Mucosa of gallbladder (tissue), 1 donor: ENCODE data around the gene RHOT1. TPM values are rescaled to one million over a fixed set of nuclear protein-coding genes. Genes with fewer than 3 reads are reported as not detected.
"Not testable (repeated sequence)": the region's sequence is repeated elsewhere in the genome, so short reads cannot be mapped to it uniquely, and the experiment has no call there.

Experiments
- DNase-seq: peaks from one replicate; pipeline ENCODE4 v3.0.0-alpha.2; 2020; ENCODE audit warnings: low spot score
- total RNA-seq: library from RNA; stranded (reverse); gene quantifications from one replicate; pipeline ENCODE4 v1.2.1, GENCODE V29; 2021
- donor health status: DM: no; HTN: no; CAD: no.

The RHOT1 gene
- total RNA-seq, 1 donor from 2014 or later, result 32.4 TPM

DNA sequence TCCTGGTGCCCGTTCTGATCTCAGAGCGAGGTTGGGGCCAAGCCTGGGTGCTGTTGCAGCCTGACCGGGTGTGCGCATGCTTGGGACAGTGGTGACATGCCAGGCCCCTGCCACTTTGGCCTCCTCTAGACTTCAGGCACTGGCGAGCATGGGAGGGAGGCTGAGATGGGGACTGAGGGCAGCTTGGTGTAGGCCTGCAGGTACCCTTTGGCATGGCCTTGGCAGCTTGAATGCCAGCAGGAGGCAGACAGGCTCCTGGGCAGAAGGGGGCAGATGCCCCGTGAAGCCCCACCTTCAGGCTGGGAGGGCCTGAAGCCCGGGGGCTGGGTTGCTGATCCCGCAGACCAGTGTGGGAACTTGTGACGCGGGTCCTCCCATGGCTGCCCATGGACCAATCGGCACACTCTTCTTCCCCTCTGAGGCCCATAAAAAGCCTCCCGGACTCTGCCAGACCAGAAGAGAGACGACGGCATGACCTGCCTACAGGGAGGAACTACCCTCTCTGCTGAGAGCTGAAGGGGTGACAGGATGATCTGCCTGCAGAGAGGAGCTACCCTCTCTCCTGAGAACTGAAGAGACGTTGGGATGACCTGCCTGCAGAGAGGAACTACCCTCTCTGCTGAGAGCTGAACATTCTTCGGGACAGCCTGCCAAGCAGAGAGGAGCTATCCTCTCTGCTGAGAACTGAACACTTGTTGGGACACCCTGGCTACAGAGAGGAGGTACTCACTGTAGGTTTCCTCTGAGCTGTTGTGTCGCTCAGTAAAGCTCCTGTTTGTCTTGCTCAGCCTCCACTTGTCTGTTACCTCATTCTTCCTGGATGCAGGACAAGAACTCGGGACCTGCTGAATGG lies 17.5 kb downstream of the RHOT1 start:
- DNase-seq, result no peak

DNA sequence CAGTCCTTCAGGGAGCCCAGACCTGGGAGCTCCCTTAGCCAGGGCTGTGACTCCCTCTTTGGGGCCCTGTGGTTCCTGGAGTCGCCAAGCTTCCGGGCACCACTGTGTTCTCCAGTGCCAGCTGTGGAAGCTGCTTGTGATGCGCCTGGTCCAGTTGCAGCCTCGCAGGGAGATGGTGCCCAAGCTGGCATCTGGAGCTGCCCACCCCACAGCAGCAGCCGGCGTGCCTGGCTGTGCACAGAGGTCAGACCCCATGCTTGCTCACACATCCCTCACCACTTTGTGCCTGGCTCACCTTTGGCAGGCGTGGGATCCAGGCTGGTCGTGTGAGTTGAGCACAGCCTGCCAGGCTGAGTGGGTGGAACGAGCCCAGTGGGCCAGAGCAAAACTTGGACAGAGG lies 18.2 kb downstream of the RHOT1 start:
- DNase-seq, result no peak

DNA sequence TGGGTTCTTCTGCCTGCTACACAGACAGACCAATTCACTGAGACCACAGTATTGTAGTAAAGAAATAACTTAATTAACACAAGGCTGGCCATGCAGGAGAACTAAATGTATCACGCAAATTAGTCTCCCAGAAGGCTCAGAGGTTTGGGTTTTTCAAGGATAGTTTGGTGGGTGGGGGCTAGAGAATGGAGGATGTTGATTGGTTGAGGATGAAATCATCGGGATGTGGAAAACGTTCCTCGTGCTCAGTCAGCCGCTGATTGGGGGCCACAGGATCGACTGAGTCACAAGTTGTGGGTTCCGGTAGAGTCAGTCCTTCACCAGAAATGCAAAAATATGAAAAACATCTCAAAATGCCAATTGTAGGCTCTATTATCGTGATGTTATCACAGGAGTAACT lies 18.7 kb downstream of the RHOT1 start:
- no peak for DNase-seq

DNA sequence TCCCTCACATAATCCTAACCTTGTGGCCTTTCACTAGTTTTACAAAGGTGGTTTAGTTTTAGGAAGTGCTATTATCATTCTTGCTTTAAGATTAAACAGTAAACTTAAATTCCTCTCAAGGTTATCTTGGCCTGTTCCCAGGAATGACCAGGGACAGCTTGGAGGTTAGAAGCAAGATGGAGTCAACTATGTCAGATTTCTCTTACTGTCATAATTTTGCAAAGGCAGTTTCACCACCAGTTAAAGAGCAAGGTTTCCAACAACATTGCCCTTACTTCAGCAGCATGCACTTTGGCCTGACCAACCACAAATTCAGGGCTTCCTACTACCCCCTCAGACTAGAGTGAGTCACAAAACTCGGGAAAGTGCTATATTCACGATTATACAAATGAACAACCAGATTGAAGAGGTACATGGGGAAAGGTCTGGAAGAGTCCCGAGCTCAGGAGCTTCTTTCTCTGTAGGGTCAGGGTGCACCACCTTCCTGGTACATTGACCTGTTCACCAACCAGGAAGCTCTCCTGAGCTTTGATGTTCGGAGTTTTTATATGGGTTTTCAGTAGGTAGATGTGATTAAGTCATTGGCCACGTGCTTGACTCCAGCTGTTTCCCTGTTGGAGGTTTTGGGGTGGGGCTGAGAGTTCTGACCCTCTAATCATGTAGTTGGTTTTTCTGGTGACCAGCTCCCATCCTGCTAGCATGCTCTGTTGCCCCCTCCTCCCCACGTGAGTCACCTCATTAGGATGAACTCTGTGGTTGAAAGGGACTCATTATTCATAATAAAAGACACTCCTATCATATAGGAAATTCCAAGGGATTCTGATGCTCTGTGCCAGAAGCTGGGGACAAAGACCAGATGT lies 19.4 kb downstream of the RHOT1 start:
- no peak for DNase-seq

DNA sequence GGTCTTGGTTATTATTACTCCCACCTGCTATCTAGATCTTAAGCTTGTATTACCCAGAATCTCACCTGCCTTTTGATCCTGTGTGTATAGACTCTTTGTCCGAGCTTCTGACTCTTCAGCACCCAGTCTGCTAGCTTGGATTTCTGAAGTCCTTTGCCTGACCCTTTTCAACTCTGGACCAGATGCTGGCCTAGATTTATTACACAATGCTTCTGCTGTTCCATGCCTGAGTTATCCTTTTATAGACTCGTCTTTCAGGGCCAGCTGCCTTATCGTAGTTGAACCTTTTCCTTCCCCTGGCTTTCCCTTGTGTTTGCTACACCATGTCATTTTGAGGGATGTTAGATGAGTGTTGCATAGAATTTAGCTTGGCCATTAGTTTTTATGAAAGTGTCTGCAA lies 32.6 kb downstream of the RHOT1 start:
- no peak for DNase-seq

DNA sequence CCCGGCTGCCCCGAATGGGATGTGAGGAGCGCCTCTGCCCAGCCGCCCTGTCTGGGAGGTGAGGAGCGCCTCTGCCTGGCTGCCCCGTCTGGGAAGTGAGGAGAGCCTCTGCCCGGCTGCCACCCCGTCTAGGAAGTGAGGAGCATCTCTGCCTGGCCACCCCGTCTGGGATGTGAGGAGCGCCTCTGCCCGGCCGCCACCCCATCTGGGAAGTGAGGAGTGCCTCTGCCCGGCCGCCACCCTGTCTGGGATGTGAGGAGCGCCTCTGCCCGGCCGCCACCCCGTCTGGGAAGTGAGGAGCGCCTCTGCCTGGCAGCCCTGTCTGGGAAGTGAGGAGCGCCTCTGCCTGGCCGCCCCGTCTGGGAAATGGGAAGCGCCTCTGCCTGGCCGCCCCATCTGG lies 36.4 kb downstream of the RHOT1 start:
- DNase-seq, result not testable (repeated sequence)

DNA sequence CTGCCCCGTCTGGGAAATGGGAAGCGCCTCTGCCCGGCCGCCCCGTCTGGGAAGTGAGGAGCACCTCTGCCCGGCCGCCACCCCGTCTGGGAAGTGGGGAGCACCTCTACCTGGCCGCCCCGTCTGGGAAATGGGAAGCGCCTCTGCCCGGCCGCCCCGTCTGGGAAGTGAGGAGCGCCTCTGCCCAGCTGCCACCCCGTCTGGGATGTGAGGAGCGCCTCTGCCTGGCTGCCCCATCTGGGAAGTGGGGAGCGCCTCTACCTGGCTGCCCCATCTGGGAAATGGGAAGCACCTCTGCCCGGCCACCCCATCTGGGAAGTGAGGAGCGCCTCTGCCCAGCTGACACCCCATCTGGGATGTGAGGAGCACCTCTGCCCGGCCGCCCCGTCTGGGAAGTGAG lies 36.8 kb downstream of the RHOT1 start:
- not testable (repeated sequence) for DNase-seq

DNA sequence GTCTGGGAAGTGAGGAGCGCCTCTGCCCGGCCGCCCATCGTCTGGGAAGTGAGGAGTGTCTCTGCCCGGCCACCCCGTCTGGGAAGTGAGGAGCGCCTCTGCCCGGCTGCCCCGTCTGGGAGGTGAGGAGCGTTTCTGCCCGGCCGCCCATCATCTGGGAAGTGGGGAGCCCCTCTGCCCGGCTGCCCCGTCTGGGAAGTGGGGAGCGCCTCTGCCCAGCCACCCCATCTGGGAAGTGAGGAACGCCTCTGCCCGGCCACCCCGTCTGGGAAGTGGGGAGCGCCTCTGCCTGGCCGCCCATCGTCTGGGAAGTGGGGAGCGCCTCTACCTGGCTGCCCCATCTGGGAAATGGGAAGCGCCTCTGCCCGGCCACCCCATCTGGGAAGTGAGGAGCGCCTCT lies 37.2 kb downstream of the RHOT1 start:
- DNase-seq, result not testable (repeated sequence)

DNA sequence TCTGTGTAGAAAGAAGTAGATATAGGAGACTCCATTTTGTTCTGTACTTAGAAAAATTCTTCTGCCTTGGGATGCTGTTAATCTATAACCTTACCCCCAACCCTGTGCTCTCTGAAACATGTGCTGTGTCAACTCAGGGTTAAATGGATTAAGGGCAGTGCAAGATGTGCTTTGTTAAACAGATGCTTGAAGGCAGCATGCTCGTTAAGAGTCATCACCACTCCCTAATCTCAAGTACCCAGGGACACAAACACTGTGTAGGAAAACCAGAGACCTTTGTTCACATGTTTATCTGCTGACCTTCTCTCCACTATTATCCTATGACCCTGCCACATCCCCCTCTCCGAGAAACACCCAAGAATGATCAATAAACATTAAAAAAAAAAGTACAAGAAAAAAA lies 38.0 kb downstream of the RHOT1 start:
- not testable (repeated sequence) for DNase-seq

DNA sequence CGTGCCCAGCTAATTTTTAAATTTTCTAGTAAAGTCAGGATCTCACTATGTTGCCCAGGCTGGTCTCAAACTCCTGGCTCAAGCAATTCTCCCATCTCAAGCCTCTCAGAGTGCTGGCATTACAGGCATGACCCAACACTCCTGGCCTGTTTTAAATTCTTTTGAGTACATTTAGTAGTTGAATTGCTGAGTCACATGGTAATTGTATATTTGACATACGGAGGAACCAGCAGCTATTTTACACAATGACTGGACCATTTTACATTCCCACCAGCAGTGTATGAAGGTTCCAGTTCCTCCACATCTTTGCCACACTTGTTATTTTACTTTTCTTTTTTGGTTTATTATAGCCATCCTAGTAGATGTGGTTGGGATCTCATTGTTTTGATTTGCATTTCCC lies 43.6 kb downstream of the RHOT1 start:
- no peak for DNase-seq

DNA sequence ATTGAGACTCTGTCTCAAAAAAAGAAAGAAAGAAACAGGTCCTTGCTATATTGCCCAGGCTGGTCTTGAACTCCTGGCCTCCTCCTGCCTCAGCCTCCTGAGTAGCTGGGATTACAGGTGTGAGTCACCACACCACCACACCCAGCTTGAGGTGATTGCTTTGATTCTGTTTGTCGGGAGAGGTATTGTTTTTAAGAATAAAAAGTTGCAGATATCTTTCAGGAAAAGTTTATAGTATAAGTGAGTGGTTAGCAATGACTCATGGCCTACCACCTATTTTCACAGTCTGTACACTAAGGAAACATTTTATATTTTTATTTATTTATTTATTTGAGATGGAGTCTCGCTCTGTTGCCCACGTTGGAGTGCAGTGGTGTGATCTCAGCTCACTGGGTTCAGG lies 45.0 kb downstream of the RHOT1 start:
- DNase-seq, result no peak

DNA sequence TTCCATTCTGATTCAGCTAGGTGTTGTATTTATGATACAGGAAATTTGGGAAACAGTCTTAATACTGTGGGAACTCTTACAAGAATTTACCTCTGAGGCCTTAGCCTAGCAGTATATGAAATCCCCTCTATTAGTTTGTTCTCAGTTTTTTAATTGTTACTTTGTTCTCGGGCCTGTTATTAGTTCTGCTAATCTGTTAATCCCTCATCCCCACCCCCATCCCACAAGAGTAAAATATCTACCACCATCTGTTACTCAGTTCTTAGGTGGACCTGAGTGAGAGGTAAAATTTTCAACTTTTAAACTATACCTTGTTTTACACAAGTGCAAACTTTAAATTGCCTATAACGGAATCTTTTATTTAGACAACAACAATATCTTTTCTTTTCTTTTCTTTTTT lies 47.0 kb downstream of the RHOT1 start:
- no peak for DNase-seq

DNA sequence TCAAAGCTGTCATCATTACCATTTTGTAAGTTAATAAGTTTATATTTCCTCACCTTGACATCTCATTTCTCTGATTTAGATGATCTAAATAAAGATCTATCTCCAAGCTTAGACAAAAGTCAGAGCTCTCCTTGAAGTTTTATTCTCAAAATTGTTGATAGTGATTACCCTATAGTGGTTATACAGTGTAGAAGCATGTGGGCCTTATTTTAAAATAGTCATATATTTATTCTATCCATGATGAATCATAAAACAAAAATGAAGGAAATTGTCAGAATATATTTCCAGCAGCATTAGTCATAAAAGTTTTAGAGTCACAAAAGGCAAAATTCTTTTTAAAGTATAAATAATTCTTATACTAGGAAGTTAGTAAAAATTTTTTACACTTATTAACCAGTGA lies 49.0 kb downstream of the RHOT1 start:
- DNase-seq, result no peak

DNA sequence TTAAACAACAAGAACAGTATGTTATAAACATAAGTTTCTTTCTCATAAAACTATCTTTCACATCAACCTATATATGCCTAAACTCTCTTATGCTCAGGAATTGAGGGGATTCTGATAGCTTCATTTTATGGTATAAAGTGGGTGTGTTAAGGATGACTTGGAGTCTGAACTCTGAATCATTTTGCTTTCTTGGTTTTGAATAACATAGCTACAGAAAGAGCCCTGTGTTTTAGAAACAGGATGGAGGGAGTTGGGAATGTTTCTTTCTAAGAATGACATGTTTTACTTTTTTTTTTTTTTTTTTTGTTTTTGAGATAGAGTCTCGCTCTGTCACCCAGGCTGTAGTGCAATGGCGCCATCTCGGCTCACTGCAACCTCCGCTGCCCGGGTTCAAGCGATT lies 50.1 kb downstream of the RHOT1 start:
- DNase-seq, result no peak

DNA sequence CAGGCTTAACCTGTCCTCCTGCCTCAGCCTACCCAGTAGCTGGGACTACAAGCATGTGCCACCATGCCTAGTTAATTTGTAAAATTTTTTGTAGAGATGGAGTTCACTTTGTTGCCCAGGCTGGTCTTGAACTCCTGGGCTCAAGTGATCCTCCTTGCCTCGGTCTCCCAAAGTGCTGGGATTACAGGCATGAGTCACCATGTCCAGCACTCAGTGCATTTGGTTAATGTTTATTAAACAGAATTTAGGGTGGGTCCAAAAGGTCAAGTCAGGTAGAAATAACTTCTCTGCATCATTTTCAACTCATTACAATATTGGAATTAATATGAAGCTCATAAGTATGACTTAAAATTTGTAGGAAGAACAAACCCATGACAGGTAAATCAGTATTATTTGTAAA lies 55.7 kb downstream of the RHOT1 start:
- DNase-seq, result no peak

DNA sequence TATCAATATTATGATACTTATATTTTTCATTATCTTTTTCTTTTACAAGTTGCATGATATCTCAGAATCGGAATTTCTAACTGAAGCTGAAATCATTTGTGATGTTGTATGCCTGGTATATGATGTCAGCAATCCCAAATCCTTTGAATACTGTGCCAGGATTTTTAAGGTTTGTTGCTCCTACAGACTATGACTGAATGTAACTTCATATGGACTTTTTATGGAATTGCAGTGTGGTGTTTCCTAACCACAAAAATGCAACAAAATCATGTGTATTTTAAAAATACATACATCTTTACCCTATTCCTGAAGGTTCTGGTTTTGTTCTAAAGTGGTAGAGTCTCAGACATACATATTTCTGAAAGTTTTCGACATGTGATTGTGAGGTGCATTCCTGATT lies 64.6 kb downstream of the RHOT1 start:
- no peak for DNase-seq

DNA sequence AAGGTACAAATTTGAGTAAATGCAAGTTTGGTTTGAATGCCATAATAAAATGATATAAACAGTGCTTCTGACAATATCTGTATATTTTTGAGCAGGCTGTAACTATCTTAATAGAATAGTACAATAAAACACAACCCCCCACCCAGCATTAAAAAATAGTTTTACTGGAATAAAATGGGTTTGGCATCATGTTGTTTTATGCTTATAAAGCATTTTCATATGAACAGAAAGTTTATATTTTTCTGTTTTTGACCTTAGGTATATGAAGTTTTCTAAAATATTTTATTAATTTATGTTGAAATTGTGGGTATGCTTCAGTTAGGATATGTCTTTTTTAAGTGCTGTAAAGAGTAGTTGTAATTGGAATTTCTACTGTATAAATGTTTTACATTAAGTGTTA lies 66.1 kb downstream of the RHOT1 start:
- DNase-seq, result no peak

DNA sequence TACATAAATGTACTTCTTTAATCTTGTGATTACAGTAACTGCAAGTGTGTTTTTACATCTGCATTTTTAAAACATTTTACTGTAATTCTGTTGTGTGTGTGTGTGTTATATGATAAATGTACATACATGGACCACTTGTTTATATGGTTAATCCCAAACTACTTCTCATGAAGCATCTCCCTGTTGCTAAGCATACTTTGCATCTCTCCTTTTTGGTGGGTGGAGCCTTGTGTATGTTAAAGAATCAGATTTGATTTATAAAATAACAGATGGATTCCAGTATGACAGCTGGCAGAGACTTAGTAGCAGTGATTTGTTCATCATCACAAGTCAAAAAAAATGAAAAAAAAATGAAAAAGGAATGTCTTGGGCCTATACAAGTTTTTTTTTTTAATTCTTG lies 67.3 kb downstream of the RHOT1 start:
- no peak for DNase-seq

DNA sequence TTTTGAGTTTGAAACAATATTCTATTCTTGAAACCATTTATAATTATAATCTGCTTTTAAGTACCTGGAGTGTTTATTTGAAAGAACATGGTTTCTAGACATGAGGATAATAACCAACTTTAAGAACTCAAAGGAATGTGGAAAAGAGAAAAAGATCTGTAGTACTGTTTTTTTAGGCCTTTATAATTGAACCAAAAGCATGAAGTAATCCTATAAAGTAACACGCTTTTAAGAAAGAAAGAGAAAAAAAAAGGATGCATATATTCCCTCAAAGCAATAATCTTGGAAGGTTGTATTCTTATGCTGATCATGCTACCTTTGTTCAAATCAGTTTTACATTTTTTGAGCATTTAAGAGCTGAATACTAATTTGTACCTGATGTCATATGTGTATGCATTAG lies 69.4 kb downstream of the RHOT1 start:
- no peak for DNase-seq

DNA sequence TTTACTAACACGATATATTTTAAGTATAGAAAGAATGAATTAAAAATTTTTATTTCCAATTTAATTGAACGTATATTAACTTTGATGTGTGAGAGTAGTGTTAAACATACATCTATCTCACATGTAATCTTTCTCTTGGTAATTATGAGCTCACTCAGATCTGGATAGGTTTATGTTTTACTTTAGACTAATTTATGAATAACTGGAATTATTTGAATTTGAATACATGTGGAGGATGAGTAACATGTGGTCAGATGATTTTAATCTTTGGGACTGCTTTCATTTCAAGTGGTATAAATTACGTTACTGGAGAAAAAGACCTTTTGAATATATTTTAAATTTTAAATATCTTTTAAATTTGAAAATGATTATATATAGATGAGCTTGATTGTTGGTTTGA lies 73.4 kb downstream of the RHOT1 start:
- no peak for DNase-seq

DNA sequence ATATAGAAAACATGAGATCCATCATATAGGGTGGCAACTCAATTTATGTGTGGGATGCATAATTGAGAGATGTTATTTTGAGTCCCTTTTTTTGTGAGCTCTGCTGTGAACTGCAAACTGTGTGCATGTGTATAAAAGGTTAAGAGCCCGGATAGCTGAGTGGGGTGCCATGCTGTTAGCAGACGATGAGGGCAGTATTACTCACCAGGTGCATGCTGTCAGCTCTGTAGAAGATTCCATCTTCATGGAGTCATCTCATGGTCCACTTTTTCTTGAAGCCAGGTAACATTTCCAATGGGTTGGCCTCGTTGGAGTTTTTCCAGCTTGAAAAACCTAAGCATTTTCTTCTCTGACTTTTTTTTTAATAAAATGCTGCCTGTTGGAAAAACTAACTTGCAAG lies 80.3 kb downstream of the RHOT1 start:
- no peak for DNase-seq

DNA sequence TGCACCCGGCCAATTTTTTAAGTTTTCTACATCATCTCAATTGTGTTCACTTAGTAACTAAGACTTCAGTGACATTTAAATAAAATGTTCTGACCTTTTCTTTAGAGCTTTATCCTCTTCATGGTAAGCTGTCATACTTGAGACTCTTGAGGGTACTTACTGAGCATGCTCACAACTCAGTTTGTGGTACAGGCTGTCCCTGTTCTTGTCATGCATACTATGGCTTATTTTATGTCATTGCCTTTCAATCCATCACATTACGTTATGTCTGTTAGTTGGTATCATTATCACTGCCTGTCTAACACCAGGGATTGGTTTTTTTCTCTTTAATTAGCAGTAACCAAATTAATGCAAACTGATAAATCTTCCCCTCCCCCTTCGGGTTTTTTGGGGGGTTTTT lies 81.4 kb downstream of the RHOT1 start:
- no peak for DNase-seq

DNA sequence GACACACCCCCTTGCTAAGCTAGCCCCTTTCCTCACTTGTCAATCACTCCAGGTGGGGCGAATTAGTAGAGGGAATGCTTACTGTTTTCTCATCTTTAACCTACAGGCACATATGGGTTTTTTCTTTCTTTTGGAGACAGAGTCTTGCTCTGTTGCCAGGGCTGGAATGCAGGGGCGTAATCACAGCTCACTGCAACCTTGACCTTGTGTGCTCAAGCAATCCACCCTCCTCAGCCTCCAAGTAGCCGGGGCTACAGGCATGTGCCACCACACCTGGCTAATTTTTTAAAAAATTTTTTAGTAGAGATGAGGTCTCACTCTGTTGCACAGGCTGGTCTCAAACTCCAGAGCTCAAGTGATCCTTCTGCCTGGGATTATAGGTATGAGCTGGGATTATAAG lies 84.6 kb downstream of the RHOT1 start:
- no peak for DNase-seq
